Neural progenitor cell (in vitro differentiated cells): ENCODE results near the gene MORC4.

ENCODE experiments used
- CTCF ChIP-seq: fragments of 200-600 bp; sonication (generic); IDR thresholded peaks from 2 replicates; pipeline ENCODE4 v1.5.1; 2017; ENCODE audit warnings: antibody characterized with exemption, mild to moderate bottlenecking
- EZH2 ChIP-seq: fragments of 200-600 bp; sonication (generic); IDR thresholded peaks from 2 replicates; pipeline ENCODE4 v1.6.1; 2017; ENCODE audit warnings: antibody characterized with exemption, mild to moderate bottlenecking, moderate library complexity
- EZH2phosphoT487 ChIP-seq: fragments of 200-600 bp; sonication (generic); IDR thresholded peaks from 2 replicates; pipeline ENCODE4 v1.6.1; 2017; ENCODE audit warnings: antibody characterized with exemption

GRCh38 chrX:106952988-106953387 lies 47.0 kb downstream of the MORC4 start:
- TF ChIP-seq EZH2phosphoT487: no peak
- TF ChIP-seq CTCF: peak; percentile 45
- TF ChIP-seq EZH2: no peak
